Lower leg skin (tissue), 4 donors: ENCODE measurements around the gene GRK2. TPM values are rescaled to one million over a fixed set of nuclear protein-coding genes. Genes with fewer than 3 reads are reported as not detected.
"Not testable (repeated sequence)": the region's sequence is repeated elsewhere in the genome, so short reads cannot be mapped to it uniquely, and the experiment has no call there.

ENCODE experiments used
- DNase-seq, 2 donors: peaks; one replicate each; pipeline ENCODE4 v3.0.0-alpha.2; 2019; ENCODE audit warnings: low spot score in 2 of 2
- H3K4me3 ChIP-seq: fragments of 200-600 bp; sonication (generic); 2 replicates; pipeline ENCODE4 v1.5.1; 2017; ENCODE audit warnings: mild to moderate bottlenecking, low read depth; ENCODE audit not compliant: poor library complexity, severe bottlenecking
- POLR2A ChIP-seq, 2 donors: fragments of 450-650 bp; IDR thresholded peaks; one replicate each; pipeline ENCODE4 v1.6.1; 2016 to 2017; ENCODE audit warnings: antibody characterized with exemption in 2 of 2, mild to moderate bottlenecking in 1 of 2, moderate library complexity in 1 of 2
- WGBS, 2 donors: methylation state at CpG; one replicate each; pipeline ENCODE4 v1.1.5; 2018; 5-methylcytosine and 5-hydroxymethylcytosine counted together
- intact Hi-C: fragments of 100-400 bp; cut with DNase I; formaldehyde crosslinking; loops from one replicate; pipeline ENCODE4 v1.15.0; 2023; ENCODE audit warnings: low total_unique reads
- total RNA-seq, 4 donors: library from RNA; depleted of rRNA; stranded (reverse); fragments of >200 nt; gene quantifications; one replicate each; pipeline ENCODE4 v1.1.0, GENCODE V29; 2016
- TF ChIP-seq, protein P1 (sequence below), 3 donors: fragments of 450-650 bp; IDR thresholded peaks; one replicate each; pipeline ENCODE4 v1.5.1; 2016; ENCODE audit warnings: antibody characterized with exemption in 3 of 3, mild to moderate bottlenecking in 3 of 3, moderate library complexity in 2 of 3

The GRK2 gene
- total RNA-seq, 4 donors from 2014 or later, result 81.1 to 127 (median 114) TPM

- WGBS, 2 donors, result 1 to 2% methylated on average over 12 to 53 of the region's 53 CpGs
- no peak for DNase-seq
- intact Hi-C loops, result no loop called here
These were observed 51.7 kb downstream of the GRK2 start for GRCh38 chr11:67317888-67318555.

DNA sequence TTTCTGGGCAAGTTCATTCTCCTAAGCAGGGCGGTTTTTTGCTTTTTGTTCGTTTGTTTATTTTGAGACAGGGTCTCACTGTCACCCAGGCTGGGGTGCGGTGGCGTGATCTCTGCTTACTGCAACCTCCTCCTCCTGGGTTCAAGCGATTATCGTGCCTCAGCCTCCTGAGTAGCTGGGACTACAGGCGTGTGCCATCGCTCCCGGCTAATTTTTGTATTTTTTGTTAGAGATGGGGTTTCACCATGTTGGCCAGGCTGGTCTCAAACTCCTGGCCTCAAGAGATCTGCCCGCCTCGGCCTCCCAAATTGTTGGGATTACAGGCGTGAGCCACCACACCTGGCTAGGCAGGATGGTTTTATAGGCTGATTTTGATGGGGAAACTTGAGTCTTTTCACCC lies 52.6 kb downstream of the GRK2 start:
- intact Hi-C loops, H3K4me3 ChIP-seq: not testable (repeated sequence)
- whole genome bisulfite sequencing, 2 donors, result 93 to 95% methylated on average over 12 of the region's 12 CpGs
- peak in 1 of 2 donors; percentile 68 for DNase-seq

More at GRCh38 chr11:67317888-67318555, 51.7 kb downstream of the GRK2 start:
- no peak for TF ChIP-seq POLR2A (IDR thresholded peaks at IDR 0.05)
- H3K4me3 ChIP-seq, result peak overlapping the region; percentile 66

DNA sequence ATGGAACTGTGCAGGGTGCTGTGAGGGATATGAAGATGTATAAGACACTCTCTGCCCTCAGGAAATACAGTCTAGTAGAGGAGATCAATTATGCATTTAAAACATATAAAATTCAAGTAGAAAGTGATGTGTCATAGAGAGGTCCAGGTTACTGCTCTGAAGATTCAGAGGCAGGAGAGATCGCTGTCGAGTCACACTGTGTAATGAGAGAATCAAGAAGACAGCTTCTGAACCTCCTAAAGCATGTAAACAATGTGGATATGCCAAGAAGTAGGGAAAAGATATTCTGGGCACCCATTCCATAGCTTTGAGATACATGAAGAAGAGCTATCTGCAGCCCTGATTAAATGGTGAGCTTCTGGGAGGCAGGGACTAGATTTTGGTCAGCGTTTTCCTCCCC lies 53.7 kb downstream of the GRK2 start:
- intact Hi-C loops, result no loop called here
- WGBS, 2 donors, result 80 to 84% methylated on average over 3 of the region's 3 CpGs

GRCh38 chr11:67320691-67321090 lies 54.4 kb downstream of the GRK2 start:
- H3K4me3 ChIP-seq, result no peak overlapping the region
- intact Hi-C loops, result no loop called here
- no peak for DNase-seq
- TF ChIP-seq, protein P1, sequence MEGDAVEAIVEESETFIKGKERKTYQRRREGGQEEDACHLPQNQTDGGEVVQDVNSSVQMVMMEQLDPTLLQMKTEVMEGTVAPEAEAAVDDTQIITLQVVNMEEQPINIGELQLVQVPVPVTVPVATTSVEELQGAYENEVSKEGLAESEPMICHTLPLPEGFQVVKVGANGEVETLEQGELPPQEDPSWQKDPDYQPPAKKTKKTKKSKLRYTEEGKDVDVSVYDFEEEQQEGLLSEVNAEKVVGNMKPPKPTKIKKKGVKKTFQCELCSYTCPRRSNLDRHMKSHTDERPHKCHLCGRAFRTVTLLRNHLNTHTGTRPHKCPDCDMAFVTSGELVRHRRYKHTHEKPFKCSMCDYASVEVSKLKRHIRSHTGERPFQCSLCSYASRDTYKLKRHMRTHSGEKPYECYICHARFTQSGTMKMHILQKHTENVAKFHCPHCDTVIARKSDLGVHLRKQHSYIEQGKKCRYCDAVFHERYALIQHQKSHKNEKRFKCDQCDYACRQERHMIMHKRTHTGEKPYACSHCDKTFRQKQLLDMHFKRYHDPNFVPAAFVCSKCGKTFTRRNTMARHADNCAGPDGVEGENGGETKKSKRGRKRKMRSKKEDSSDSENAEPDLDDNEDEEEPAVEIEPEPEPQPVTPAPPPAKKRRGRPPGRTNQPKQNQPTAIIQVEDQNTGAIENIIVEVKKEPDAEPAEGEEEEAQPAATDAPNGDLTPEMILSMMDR (IDR thresholded peaks at IDR 0.05), result no peak
- no peak for TF ChIP-seq POLR2A (IDR thresholded peaks at IDR 0.05)
- 97% methylated on average over 2 of the region's 2 CpGs for WGBS, 2 donors

More for the DNA sequence above, 53.7 kb downstream of the GRK2 start:
- DNase-seq, result no peak
- no peak overlapping the region for H3K4me3 ChIP-seq
- no peak for TF ChIP-seq POLR2A (IDR thresholded peaks at IDR 0.05)
- TF ChIP-seq, protein P1 (IDR thresholded peaks at IDR 0.05), result no peak

DNA sequence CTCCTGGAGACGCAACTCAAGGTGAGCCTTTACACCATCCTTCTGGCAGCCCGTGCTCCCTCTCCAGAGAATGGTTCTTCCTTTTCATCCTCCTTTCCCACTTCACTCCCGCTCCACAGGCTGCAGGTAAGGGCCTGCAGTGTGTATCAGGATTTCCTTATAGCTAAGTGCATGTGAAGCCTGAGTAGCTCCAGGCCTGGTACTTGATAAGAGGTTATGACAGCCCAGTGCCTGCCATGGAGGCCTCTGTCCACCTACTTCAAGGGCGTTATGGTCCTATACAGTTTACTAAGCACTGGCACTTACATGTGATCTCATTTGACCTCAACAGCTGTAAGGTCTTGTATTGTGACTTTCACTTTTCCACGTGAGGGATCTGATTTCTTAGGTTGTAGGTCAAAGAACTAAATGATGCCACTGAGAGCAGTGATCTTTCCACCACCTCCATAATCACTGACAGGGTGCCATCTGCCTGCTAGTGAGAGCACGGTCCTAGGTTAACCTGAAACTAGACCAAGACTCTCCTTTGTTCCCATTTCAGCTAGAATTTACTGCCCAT lies 55.1 kb downstream of the GRK2 start:
- no peak for DNase-seq
- 85 to 95% methylated on average over 6 of the region's 6 CpGs for WGBS, 2 donors
- TF ChIP-seq, protein P1 (IDR thresholded peaks at IDR 0.05), result no peak
- TF ChIP-seq POLR2A (IDR thresholded peaks at IDR 0.05), result no peak
- H3K4me3 ChIP-seq, result no peak overlapping the region
- intact Hi-C loops, result no loop called here

DNA sequence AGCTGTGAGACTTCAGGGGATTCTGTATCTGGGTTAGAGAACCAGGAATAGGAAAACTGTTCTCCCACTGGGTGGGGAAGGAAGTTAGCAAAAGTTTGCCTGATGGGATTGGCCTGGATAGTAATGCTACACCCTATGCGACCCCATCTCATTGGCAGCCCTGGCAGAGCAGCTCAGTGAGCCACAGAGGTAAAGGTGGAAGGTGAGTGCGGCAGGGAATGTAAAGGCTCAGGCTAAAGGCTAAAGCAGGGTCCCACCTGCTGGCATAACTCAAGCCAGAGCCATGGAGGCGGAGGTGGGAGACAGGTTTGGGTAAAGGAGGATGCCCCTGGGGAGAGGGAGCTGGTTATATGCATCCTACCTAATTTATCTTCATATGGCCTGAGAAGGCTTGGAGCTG lies 55.8 kb downstream of the GRK2 start:
- no peak overlapping the region for H3K4me3 ChIP-seq
- TF ChIP-seq, protein P1 (IDR thresholded peaks at IDR 0.05), result no peak
- no peak for TF ChIP-seq POLR2A (IDR thresholded peaks at IDR 0.05)
- WGBS, 2 donors, result 91 to 95% methylated on average over 3 of the region's 3 CpGs
- intact Hi-C loops, result no loop called here
- DNase-seq, result no peak

- DNase-seq, result no peak
- TF ChIP-seq, protein P1 (IDR thresholded peaks at IDR 0.05), result no peak
- TF ChIP-seq POLR2A (IDR thresholded peaks at IDR 0.05), result no peak
- 91 to 92% methylated on average over 7 of the region's 7 CpGs for WGBS, 2 donors
These were observed 57.3 kb downstream of the GRK2 start for GRCh38 chr11:67323526-67323925.

More at GRCh38 chr11:67323526-67323925, 57.3 kb downstream of the GRK2 start:
- H3K4me3 ChIP-seq, result no peak overlapping the region
- intact Hi-C loops, result no loop called here
